Measurements from ENCODE around the gene MRPL12. TPM values are rescaled to one million over a fixed set of nuclear protein-coding genes. Genes with fewer than 3 reads are reported as not detected.

Gene MRPL12
- total and polyA plus RNA-seq, 2 of the 13 experiments (the other 11 are each of a cell fraction or from before 2014, with no cell fraction given) = 39.1 to 94.1 TPM

DNA sequence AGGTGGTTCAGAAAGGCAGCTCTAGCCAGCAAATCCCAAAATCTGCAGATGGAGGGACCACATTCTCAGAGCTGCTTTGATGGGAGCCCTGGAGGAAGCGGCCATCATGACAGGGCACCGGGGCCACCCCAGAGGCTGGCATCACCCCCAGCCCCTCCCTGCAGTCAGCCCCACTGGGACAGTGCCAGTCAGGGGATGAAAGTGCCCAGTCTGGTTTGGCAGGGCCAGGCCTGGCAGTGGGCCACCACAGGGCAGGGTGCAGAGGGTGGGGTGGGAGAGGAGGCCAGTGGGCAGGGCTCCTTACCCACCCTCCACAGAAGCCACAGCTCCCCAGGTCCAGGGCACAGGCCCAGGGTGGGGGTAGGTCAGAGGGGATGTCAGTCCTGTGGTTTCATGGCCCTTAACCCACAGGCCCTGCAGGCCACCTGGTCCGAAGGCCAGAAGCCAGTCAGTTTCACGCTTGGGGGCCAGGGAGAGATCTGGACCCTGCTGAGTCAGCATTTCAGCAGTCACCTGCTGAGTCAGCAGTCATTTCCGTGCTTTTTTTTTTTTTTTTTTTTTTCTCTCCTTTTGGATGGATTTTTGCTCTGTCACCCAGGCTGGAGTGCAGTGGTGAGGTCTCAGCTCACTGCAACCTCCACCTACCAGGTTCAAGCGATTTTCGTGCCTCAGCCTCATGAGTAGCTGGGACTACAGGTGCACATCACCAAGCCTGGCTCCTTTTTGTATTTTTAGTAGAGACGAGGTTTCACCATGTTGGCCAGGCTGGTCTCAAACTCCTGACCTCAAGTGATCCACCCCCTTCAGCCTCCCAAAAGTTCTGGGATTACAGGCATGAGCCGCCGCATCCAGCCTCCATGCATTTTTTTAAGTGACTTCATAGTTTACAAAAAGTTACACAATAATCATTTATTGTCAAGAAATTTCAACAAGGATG is 19.3 kb downstream of the MRPL12 start (continued):
- TF ChIP-seq RBFOX2 (IDR thresholded peaks at IDR 0.05; ENCODE audit: low read depth, low read length) (peak; percentile 54; the same call in 1 of the 2 replicates), ZNF550 (CRISPR knock-in tag; IDR thresholded peaks at IDR 0.05; ENCODE audit: borderline replicate concordance) (0 out of 2 replicates have a peak, but pooled peaks have one; percentile 45), ERF (CRISPR knock-in tag; IDR thresholded peaks at IDR 0.05) (no peak), BATF2 (CRISPR knock-in tag; IDR thresholded peaks at IDR 0.05) (no peak), ZNF709 (CRISPR knock-in tag; IDR thresholded peaks at IDR 0.05) (no peak; the same call in 1 of the 2 replicates), ZNF510 (CRISPR knock-in tag; IDR thresholded peaks at IDR 0.05; ENCODE audit: low read depth) (no peak), ATF7-NPFF (CRISPR knock-in tag; IDR thresholded peaks at IDR 0.05; ENCODE audit: low read depth) (peak; percentile 28; the same call in 1 of the 2 replicates), ZNF629 (CRISPR knock-in tag; conservative IDR thresholded peaks at IDR 0.05) (no peak), ZNF263 (CRISPR knock-in tag; IDR thresholded peaks at IDR 0.05) (no peak), U2AF2 (IDR thresholded peaks at IDR 0.05; ENCODE audit: low read depth, low read length) (no peak), SAFB2 (CRISPR knock-in tag; IDR thresholded peaks at IDR 0.05; ENCODE audit: borderline replicate concordance, low read depth) (no peak), ZMAT5 (CRISPR knock-in tag; IDR thresholded peaks at IDR 0.05; ENCODE audit: borderline replicate concordance, low read depth) (no peak), PAWR (CRISPR knock-in tag; IDR thresholded peaks at IDR 0.05; ENCODE audit: borderline replicate concordance) (no peak), ZNF121 (CRISPR knock-in tag; IDR thresholded peaks at IDR 0.05) (no peak), ZNF556 (CRISPR knock-in tag; IDR thresholded peaks at IDR 0.05; ENCODE audit: borderline replicate concordance) (no peak), HES4 (CRISPR knock-in tag; IDR thresholded peaks at IDR 0.05; ENCODE audit: borderline replicate concordance) (peak; percentile 42; the same call in 1 of the 2 replicates), TAF1 (CRISPR knock-in tag; IDR thresholded peaks at IDR 0.05) (peak; percentile 38; the same call in 1 of the 2 replicates), CSRNP1 (CRISPR knock-in tag; IDR thresholded peaks at IDR 0.05) (0 out of 2 replicates have a peak, but pooled peaks have one; percentile 17), TFAP4 (IDR thresholded peaks at IDR 0.05; ENCODE audit: borderline replicate concordance, low read depth) (0 out of 2 replicates have a peak, but pooled peaks have one; percentile 11), ZBTB46 (CRISPR knock-in tag; IDR thresholded peaks at IDR 0.05; ENCODE audit: borderline replicate concordance) (no peak), ZC3H13 (CRISPR knock-in tag; IDR thresholded peaks at IDR 0.05) (peak; percentile 90), TSC22D2 (CRISPR knock-in tag; IDR thresholded peaks at IDR 0.05; ENCODE audit: borderline replicate concordance) (no peak)
- TF ChIP-seq, protein P1, sequence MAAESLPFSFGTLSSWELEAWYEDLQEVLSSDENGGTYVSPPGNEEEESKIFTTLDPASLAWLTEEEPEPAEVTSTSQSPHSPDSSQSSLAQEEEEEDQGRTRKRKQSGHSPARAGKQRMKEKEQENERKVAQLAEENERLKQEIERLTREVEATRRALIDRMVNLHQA (CRISPR knock-in tag; IDR thresholded peaks at IDR 0.05) = no peak

Data from HepG2 (cell line).